Measurements from ENCODE around the gene SF3B6. TPM values are rescaled to one million over a fixed set of nuclear protein-coding genes. Genes with fewer than 3 reads are reported as not detected.
A peak's percentile ranks its signal among the peaks of the same experiment; 100 is the strongest.

SF3B6 gene
- total and polyA plus RNA-seq, 9 of the 15 experiments (the other 6 are each of a cell fraction or from before 2014, with no cell fraction given) = 146 to 591 (median 295) TPM

- no peaks in the 10 kb centered on the region for H3K9me1 ChIP-seq (ENCODE audit: control insufficient read depth, insufficient read depth, low read length)
- H3K9me3 ChIP-seq (replicated peaks; ENCODE audit: control insufficient read depth, insufficient read depth, low read depth, low read length) = no peaks in the 10 kb centered on the region
- POLR2A ChIA-PET = interaction anchor here (0.6 to 2.6 kb wide), 2 partner anchors 17 to 45 kb away, joined by 3 to 10 read pairs; partner anchors contain the start of gene SF3B6
- H3K4me3 ChIP-seq = no peak overlapping the region
- 28% methylated on average over 4 of the region's 4 CpGs for WGBS (ENCODE audit: insufficient coverage, low coverage, missing lambda C conversion rate)
- no peaks in the 10 kb centered on the region for H3K36me3 ChIP-seq (ENCODE audit: control insufficient read depth, insufficient read depth, low read length)
- H4K20me1 ChIP-seq (replicated peaks; ENCODE audit: control insufficient read depth, insufficient read depth, low read length) = no peaks in the 10 kb centered on the region
- H3K79me2 ChIP-seq (ENCODE audit: control insufficient read depth, insufficient read depth, low read length) = no peaks in the 10 kb centered on the region
- H3K4me1 ChIP-seq (replicated peaks in 1 of 2; ENCODE audit: control insufficient read depth in 2 of 2, insufficient read depth in 2 of 2, low read length in 2 of 2) = no peaks in the 10 kb centered on the region
- BruUV-seq (replicated peaks) = no TSS peak
- no peak overlapping the region for H3K4me2 ChIP-seq (ENCODE audit: insufficient read depth, low read length)
- CTCF ChIA-PET (ENCODE audit: low intra/inter-chr PET ratio) = no interaction called here
- no peak for TF ChIP-seq ZBED1 (IDR thresholded peaks at IDR 0.05)
- no peak overlapping the region for H2AFZ ChIP-seq (ENCODE audit: low read depth, low read length)
- FAIRE-seq = no peak
- no peak overlapping the region for H3K27ac ChIP-seq (ENCODE audit: extremely low read depth, low read depth, low read length)
- ATAC-seq = no peak
- in situ Hi-C loops (cut with MboI) (no loop called here), intact Hi-C loops (cut with micrococcal nuclease) (no loop called here)
- H3K9ac ChIP-seq (ENCODE audit: insufficient read depth in 1 of 2, low read depth in 2 of 2, low read length in 2 of 2) = no peak overlapping the region
- DNase-seq (ENCODE audit: extremely low read depth in 1 of 4, low spot score in 3 of 4) = no peak
- H3K27me3 ChIP-seq (ENCODE audit: control insufficient read depth in 2 of 2, insufficient read depth in 2 of 2, low read length in 2 of 2) = no peaks in the 10 kb centered on the region
Observed at GRCh38 chr2:24058564-24059271, 17.4 kb downstream of the SF3B6 start.

- ATAC-seq = no peak
- H4K20me1 ChIP-seq (replicated peaks; ENCODE audit: control insufficient read depth, insufficient read depth, low read length) = no peaks in the 10 kb centered on the region; the same call in 1 of the 2 replicates
- no peaks in the 10 kb centered on the region for H3K9me3 ChIP-seq (replicated peaks; ENCODE audit: control insufficient read depth, insufficient read depth, low read depth, low read length)
- no peak overlapping the region for H3K9ac ChIP-seq (ENCODE audit: insufficient read depth in 1 of 2, low read depth in 2 of 2, low read length in 2 of 2)
- peaks cover 5 to 10% of the 10 kb centered on the region in 2 experiments; a peak in 4 of 5 replicates for H3K27me3 ChIP-seq (ENCODE audit: control insufficient read depth in 2 of 2, insufficient read depth in 2 of 2, low read length in 2 of 2)
- H3K4me2 ChIP-seq (ENCODE audit: insufficient read depth, low read length) = no peak overlapping the region
- no peak for DNase-seq (ENCODE audit: extremely low read depth in 1 of 4, low spot score in 3 of 4)
- BruUV-seq (replicated peaks) = no TSS peak
- ChIA-PET CTCF (ENCODE audit: low intra/inter-chr PET ratio) (no interaction called here), POLR2A (no interaction called here)
- H3K4me1 ChIP-seq (replicated peaks in 1 of 2; ENCODE audit: control insufficient read depth in 2 of 2, insufficient read depth in 2 of 2, low read length in 2 of 2) = no peaks in the 10 kb centered on the region
- in situ Hi-C loops (cut with MboI) = no loop called here
- no peaks in the 10 kb centered on the region for H3K9me1 ChIP-seq (ENCODE audit: control insufficient read depth, insufficient read depth, low read length)
- no peak overlapping the region for H3K4me3 ChIP-seq
- no peaks in the 10 kb centered on the region for H3K36me3 ChIP-seq (ENCODE audit: control insufficient read depth, insufficient read depth, low read length)
- intact Hi-C loops (cut with micrococcal nuclease) = no loop called here
- FAIRE-seq = peak; percentile 35
- no peak overlapping the region for H2AFZ ChIP-seq (ENCODE audit: low read depth, low read length)
- no peak overlapping the region for H3K27ac ChIP-seq (ENCODE audit: extremely low read depth, low read depth, low read length)
- no peaks in the 10 kb centered on the region for H3K79me2 ChIP-seq (ENCODE audit: control insufficient read depth, insufficient read depth, low read length)
- WGBS (ENCODE audit: insufficient coverage, low coverage, missing lambda C conversion rate) = 16% methylated on average over 3 of the region's 6 CpGs
- TF ChIP-seq ZNF584 (CRISPR knock-in tag; IDR thresholded peaks at IDR 0.05; ENCODE audit: low read depth) = no peak
- TF ChIP-seq CREB3L1 (IDR thresholded peaks at IDR 0.05; ENCODE audit: borderline replicate concordance, low read depth) = no peak
- no peak for TF ChIP-seq E2F3 (CRISPR knock-in tag; IDR thresholded peaks at IDR 0.05)
- no peak for TF ChIP-seq RREB1 (CRISPR knock-in tag; IDR thresholded peaks at IDR 0.05)
- no peak for TF ChIP-seq TCF7L2 (IDR thresholded peaks at IDR 0.05; ENCODE audit: low read depth, low read length)
- no peak for TF ChIP-seq NR2C1 (IDR thresholded peaks at IDR 0.05)
- no peak for TF ChIP-seq NR2C1 (tag; IDR thresholded peaks at IDR 0.05)
Observed at GRCh38 chr2:24055750-24056149, 20.4 kb downstream of the SF3B6 start.

All from K562 (cell line).